SK-N-SH (cell line): Measurements from ENCODE around the gene OR52D1.

Experiments used
- CTCF ChIP-seq: fragments of 200-600 bp; sonication (generic); IDR thresholded peaks from 2 replicates; pipeline ENCODE4 v1.6.1; 2017; ENCODE audit warnings: antibody characterized with exemption, mild to moderate bottlenecking, moderate library complexity
- MXI1 ChIP-seq: IDR thresholded peaks from 2 replicates; pipeline ENCODE4 v1.6.1; 2012; ENCODE audit warnings: mild to moderate bottlenecking, low read depth, low read length, improper control_type of control experiment
- NFIC ChIP-seq: IDR thresholded peaks from 2 replicates; pipeline ENCODE4 v1.4.0; 2012; ENCODE audit warnings: borderline replicate concordance
- POLR2AphosphoS5 ChIP-seq: IDR thresholded peaks from 2 replicates; pipeline ENCODE4 v1.6.1; 2012; ENCODE audit warnings: low read depth, low read length
- RAD21 ChIP-seq: IDR thresholded peaks from 2 replicates; pipeline ENCODE4 v1.6.1; 2012; ENCODE audit warnings: mild to moderate bottlenecking, low read length
- TEAD4 ChIP-seq: IDR thresholded peaks from 2 replicates; pipeline ENCODE4 v1.4.0; 2012; ENCODE audit warnings: mild to moderate bottlenecking, borderline replicate concordance; ENCODE audit not compliant: insufficient read depth
- USF1 ChIP-seq: IDR thresholded peaks from 2 replicates; pipeline ENCODE4 v1.4.0; 2012; ENCODE audit warnings: low read depth, borderline replicate concordance
- ZBTB33 ChIP-seq: IDR thresholded peaks from 2 replicates; pipeline ENCODE4 v1.4.0; 2012; ENCODE audit warnings: low read depth, borderline replicate concordance

GRCh38 chr11:5528495-5528894 lies 40.0 kb downstream of the OR52D1 start:
- TF ChIP-seq CTCF, result no peak
- no peak for TF ChIP-seq TEAD4
- TF ChIP-seq NFIC, result no peak
- TF ChIP-seq RAD21, result no peak
- TF ChIP-seq ZBTB33, result no peak
- no peak for TF ChIP-seq USF1
- TF ChIP-seq MXI1, result no peak
- TF ChIP-seq POLR2AphosphoS5, result no peak
